Measurements from ENCODE around the gene TCERG1L. TPM values are rescaled to one million over a fixed set of nuclear protein-coding genes. Genes with fewer than 3 reads are reported as not detected.

The TCERG1L gene
- polyA plus RNA-seq, 3 donors = not detected

GRCh38 chr10:131145756-131146155 is 165.8 kb downstream of the TCERG1L start:
- H3K4me3 Mint-ChIP-seq = no peak overlapping the region
- TF ChIP-seq CTCF (IDR thresholded peaks at IDR 0.05) = no peak
- H3K4me1 Mint-ChIP-seq = no peaks in the 10 kb centered on the region
- no peaks in the 10 kb centered on the region for H3K4me1 ChIP-seq (ENCODE audit: control insufficient read depth in 1 of 2, insufficient read depth in 2 of 2, low read length in 2 of 2)
- H4K20me1 ChIP-seq (ENCODE audit: insufficient read depth, low read length) = no peaks in the 10 kb centered on the region
- H3K9ac ChIP-seq (ENCODE audit: insufficient read depth, low read length, poor library complexity, severe bottlenecking) = no peak overlapping the region
- H3K27ac ChIP-seq (ENCODE audit: low read depth in 1 of 2, low read length in 2 of 2) = no peak overlapping the region
- no peak for DNase-seq
- H3K9me3 ChIP-seq (replicated peaks in 1 of 2; ENCODE audit: control insufficient read depth in 1 of 2, insufficient read depth in 1 of 2, low read length in 2 of 2) = peaks cover 0 to 28% of the 10 kb centered on the region in 2 donors
- H3K4me2 ChIP-seq (replicated peaks; ENCODE audit: extremely low read depth, low read length, poor library complexity, severe bottlenecking) = no peak overlapping the region
- no peaks in the 10 kb centered on the region for H3K79me2 ChIP-seq (ENCODE audit: insufficient read depth, low read length)
- no peak overlapping the region for H3K4me3 ChIP-seq (replicated peaks in 1 of 3; ENCODE audit: low read depth in 2 of 3, low read length in 3 of 3)
- H3K9me3 Mint-ChIP-seq = peaks cover 4 to 20% (median 7%) of the 10 kb centered on the region in 7 donors
- no peak overlapping the region for H3K27ac Mint-ChIP-seq
- intact Hi-C loops (cut with micrococcal nuclease) = no loop called here
- no peaks in the 10 kb centered on the region for H3K36me3 ChIP-seq (replicated peaks in 1 of 2; ENCODE audit: control insufficient read depth in 1 of 2, insufficient read depth in 2 of 2, low read length in 2 of 2)
- WGBS (ENCODE audit: insufficient coverage) = no CpG with 5 or more reads among the region's 6 CpGs
- no peaks in the 10 kb centered on the region for H3K36me3 Mint-ChIP-seq
- no peak overlapping the region for H2AFZ ChIP-seq (ENCODE audit: insufficient read depth, low read depth, low read length, poor library complexity, severe bottlenecking)
- peaks cover 0 to 3% (median 0%) of the 10 kb centered on the region in 3 donors for H3K27me3 Mint-ChIP-seq (ENCODE audit: low read depth in 3 of 3)
- no peaks in the 10 kb centered on the region for H3K27me3 ChIP-seq (ENCODE audit: control insufficient read depth in 2 of 2, insufficient read depth in 2 of 2, low read length in 2 of 2)

GRCh38 chr10:131144711-131145375 is 166.7 kb downstream of the TCERG1L start:
- DNase-seq = no peak
- no peak overlapping the region for H3K27ac Mint-ChIP-seq
- no peaks in the 10 kb centered on the region for H3K36me3 ChIP-seq (replicated peaks in 1 of 2; ENCODE audit: control insufficient read depth in 1 of 2, insufficient read depth in 2 of 2, low read length in 2 of 2)
- no peak overlapping the region for H3K4me3 Mint-ChIP-seq
- no peak for TF ChIP-seq CTCF (IDR thresholded peaks at IDR 0.05)
- WGBS (ENCODE audit: insufficient coverage) = no CpG with 5 or more reads among the region's 9 CpGs
- no peak overlapping the region for H3K4me3 ChIP-seq (replicated peaks in 1 of 3; ENCODE audit: low read depth in 2 of 3, low read length in 3 of 3)
- H2AFZ ChIP-seq (ENCODE audit: insufficient read depth, low read depth, low read length, poor library complexity, severe bottlenecking) = no peak overlapping the region
- peaks cover 0 to 18% of the 10 kb centered on the region in 2 donors for H3K9me3 ChIP-seq (replicated peaks in 1 of 2; ENCODE audit: control insufficient read depth in 1 of 2, insufficient read depth in 1 of 2, low read length in 2 of 2)
- H3K27ac ChIP-seq (ENCODE audit: low read depth in 1 of 2, low read length in 2 of 2) = no peak overlapping the region
- no peaks in the 10 kb centered on the region for H4K20me1 ChIP-seq (ENCODE audit: insufficient read depth, low read length)
- no peak overlapping the region for H3K9ac ChIP-seq (ENCODE audit: insufficient read depth, low read length, poor library complexity, severe bottlenecking)
- no peak overlapping the region for H3K4me2 ChIP-seq (replicated peaks; ENCODE audit: extremely low read depth, low read length, poor library complexity, severe bottlenecking)
- peaks cover 1 to 11% (median 4%) of the 10 kb centered on the region in 7 donors for H3K9me3 Mint-ChIP-seq
- intact Hi-C loops (cut with micrococcal nuclease) = no loop called here
- no peaks in the 10 kb centered on the region for H3K79me2 ChIP-seq (ENCODE audit: insufficient read depth, low read length)
- no peaks in the 10 kb centered on the region for H3K4me1 Mint-ChIP-seq
- H3K36me3 Mint-ChIP-seq = no peaks in the 10 kb centered on the region
- peaks cover 0 to 3% (median 1%) of the 10 kb centered on the region in 3 donors for H3K27me3 Mint-ChIP-seq (ENCODE audit: low read depth in 3 of 3)
- H3K27me3 ChIP-seq (ENCODE audit: control insufficient read depth in 2 of 2, insufficient read depth in 2 of 2, low read length in 2 of 2) = no peaks in the 10 kb centered on the region
- H3K4me1 ChIP-seq (ENCODE audit: control insufficient read depth in 1 of 2, insufficient read depth in 2 of 2, low read length in 2 of 2) = no peaks in the 10 kb centered on the region
